IPS-18a (cell line): ENCODE data around the gene RBPJL.

Source experiments
- H3K27ac ChIP-seq: one replicate; pipeline ENCODE4 v1.5.1; 2013; ENCODE audit warnings: low read length
- H3K27me3 ChIP-seq: one replicate; pipeline ENCODE4 v1.6.1; 2013; ENCODE audit warnings: mild to moderate bottlenecking, low read length; ENCODE audit not compliant: control insufficient read depth, insufficient read depth
- H3K36me3 ChIP-seq: one replicate; pipeline ENCODE4 v1.6.1; 2013; ENCODE audit warnings: low read depth, low read length; ENCODE audit not compliant: control insufficient read depth
- H3K4me1 ChIP-seq: one replicate; pipeline ENCODE4 v1.6.1; 2013; ENCODE audit warnings: low read depth, low read length; ENCODE audit not compliant: control insufficient read depth
- H3K4me3 ChIP-seq: one replicate; pipeline ENCODE4 v1.5.1; 2013; ENCODE audit warnings: low read length
- H3K9ac ChIP-seq: one replicate; pipeline ENCODE4 v1.6.1; 2013; ENCODE audit warnings: mild to moderate bottlenecking, low read length, moderate library complexity
- H3K9me3 ChIP-seq: one replicate; pipeline ENCODE4 v1.6.1; 2013; ENCODE audit warnings: low read depth, low read length; ENCODE audit not compliant: control insufficient read depth

The RBPJL gene

DNA sequence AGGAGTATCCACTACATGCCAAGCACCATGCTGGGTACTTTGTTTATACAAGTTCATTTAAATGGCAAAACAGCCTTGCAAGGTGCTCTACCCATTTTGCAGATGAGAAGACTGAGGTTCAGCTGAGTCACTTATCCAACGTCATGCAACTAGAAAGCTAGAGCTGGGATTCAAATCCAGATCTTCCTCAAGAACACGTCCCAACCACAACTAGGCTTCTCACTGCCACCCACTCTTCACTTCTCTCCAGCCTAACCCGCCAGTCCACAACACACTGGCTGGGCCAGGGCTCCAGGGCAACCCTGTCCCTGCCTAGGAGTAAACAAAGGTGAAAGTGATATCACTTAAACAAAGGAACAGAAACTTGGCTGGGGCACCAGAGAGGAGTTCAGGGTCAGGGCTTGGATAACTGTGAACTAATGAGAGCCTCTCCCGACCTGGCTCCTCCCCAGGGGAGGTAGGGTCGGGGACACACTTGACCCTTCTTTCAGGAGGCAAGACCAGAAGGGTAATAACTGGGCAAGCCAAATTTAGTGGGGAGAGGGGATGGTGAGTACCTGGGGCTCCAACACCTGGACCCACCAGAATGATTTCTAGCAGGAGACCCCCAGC, 33.7 kb downstream of the RBPJL start:
- H3K9me3 ChIP-seq = no peaks in the 10 kb centered on the region
- peak overlapping the region; percentile 51 for H3K4me3 ChIP-seq
- H3K27ac ChIP-seq = peak overlapping the region; percentile 68
- no peaks in the 10 kb centered on the region for H3K27me3 ChIP-seq
- H3K4me1 ChIP-seq = peaks cover 67% of the 10 kb centered on the region
- H3K36me3 ChIP-seq = no peaks in the 10 kb centered on the region
- peak overlapping the region; percentile 25 for H3K9ac ChIP-seq

DNA sequence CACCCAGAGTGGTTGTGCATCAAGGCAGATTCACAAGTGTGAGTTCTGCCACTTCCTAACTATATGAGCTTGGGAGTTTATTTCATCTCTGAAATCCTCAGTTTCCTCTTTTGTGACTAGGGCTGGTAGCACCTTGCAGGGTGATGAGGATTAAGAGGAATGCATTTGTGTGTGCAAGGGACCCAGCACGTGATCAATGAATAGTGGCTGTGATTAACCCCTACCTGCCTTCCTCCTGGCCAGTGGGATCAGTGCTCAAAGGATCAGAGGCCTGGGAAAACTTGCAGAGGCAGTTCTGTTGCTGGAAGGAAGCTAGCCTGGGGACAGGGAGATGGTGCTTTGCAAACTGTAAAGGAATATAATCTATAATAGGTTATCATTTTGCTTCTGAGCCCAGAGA, 34.3 kb downstream of the RBPJL start:
- peaks cover 73% of the 10 kb centered on the region for H3K4me1 ChIP-seq
- H3K9ac ChIP-seq = peak overlapping the region; percentile 25
- H3K36me3 ChIP-seq = no peaks in the 10 kb centered on the region

DNA sequence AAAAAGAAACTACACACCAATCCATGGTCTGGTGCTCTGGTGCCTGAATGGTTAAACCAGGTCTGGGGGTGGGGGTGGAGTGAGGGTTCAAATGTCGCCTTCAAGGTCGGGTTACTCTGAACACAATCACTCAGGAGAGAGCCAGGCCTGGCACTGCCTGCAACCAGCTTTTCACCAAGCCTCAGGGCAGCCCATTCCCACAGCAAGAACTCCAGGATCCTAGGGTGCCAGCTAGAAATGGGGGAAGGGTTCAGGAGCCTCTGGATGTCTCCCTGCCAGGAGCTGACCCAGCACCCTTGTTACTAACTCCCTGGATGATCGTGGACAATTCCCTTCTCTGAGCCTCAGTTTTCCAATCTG, 34.9 kb downstream of the RBPJL start:
- Histone ChIP-seq H3K27me3 (no peaks in the 10 kb centered on the region), H3K36me3 (no peaks in the 10 kb centered on the region), H3K4me3 (peak overlapping the region; percentile 51), H3K27ac (peak overlapping the region; percentile 85), H3K4me1 (peaks cover 76% of the 10 kb centered on the region), H3K9ac (peak overlapping the region; percentile 64), H3K9me3 (no peaks in the 10 kb centered on the region)

More for the DNA sequence above, 34.3 kb downstream of the RBPJL start:
- Histone ChIP-seq H3K4me3 (peak overlapping the region; percentile 51), H3K27me3 (no peaks in the 10 kb centered on the region), H3K27ac (peak overlapping the region; percentile 68), H3K9me3 (no peaks in the 10 kb centered on the region)

- H3K36me3 ChIP-seq = no peaks in the 10 kb centered on the region
- peak overlapping the region; percentile 85 for H3K27ac ChIP-seq
- no peaks in the 10 kb centered on the region for H3K27me3 ChIP-seq
- peak overlapping the region; percentile 51 for H3K4me3 ChIP-seq
- H3K4me1 ChIP-seq = peaks cover 82% of the 10 kb centered on the region
- no peaks in the 10 kb centered on the region for H3K9me3 ChIP-seq
- H3K9ac ChIP-seq = peak overlapping the region; percentile 64
These were observed 35.6 kb downstream of the RBPJL start for GRCh38 chr20:45341939-45342854.

GRCh38 chr20:45342855-45343531, 36.4 kb downstream of the RBPJL start:
- H3K27ac ChIP-seq = peak overlapping the region; percentile 25
- peak overlapping the region; percentile 64 for H3K9ac ChIP-seq

GRCh38 chr20:45343532-45344167, 37.0 kb downstream of the RBPJL start:
- Histone ChIP-seq H3K36me3 (no peaks in the 10 kb centered on the region), H3K4me1 (peaks cover 74% of the 10 kb centered on the region), H3K27me3 (no peaks in the 10 kb centered on the region), H3K27ac (peak overlapping the region; percentile 4), H3K9me3 (no peaks in the 10 kb centered on the region), H3K9ac (peak overlapping the region; percentile 64), H3K4me3 (peak overlapping the region; percentile 51)

More at GRCh38 chr20:45342855-45343531, 36.4 kb downstream of the RBPJL start:
- no peaks in the 10 kb centered on the region for H3K27me3 ChIP-seq
- peak overlapping the region; percentile 51 for H3K4me3 ChIP-seq
- no peaks in the 10 kb centered on the region for H3K36me3 ChIP-seq
- H3K9me3 ChIP-seq = no peaks in the 10 kb centered on the region
- H3K4me1 ChIP-seq = peaks cover 80% of the 10 kb centered on the region

GRCh38 chr20:45344168-45344860, 37.7 kb downstream of the RBPJL start:
- Histone ChIP-seq H3K27me3 (no peaks in the 10 kb centered on the region), H3K27ac (no peak overlapping the region), H3K9me3 (no peaks in the 10 kb centered on the region), H3K36me3 (no peaks in the 10 kb centered on the region), H3K9ac (no peak overlapping the region), H3K4me3 (no peak overlapping the region), H3K4me1 (peaks cover 69% of the 10 kb centered on the region)

DNA sequence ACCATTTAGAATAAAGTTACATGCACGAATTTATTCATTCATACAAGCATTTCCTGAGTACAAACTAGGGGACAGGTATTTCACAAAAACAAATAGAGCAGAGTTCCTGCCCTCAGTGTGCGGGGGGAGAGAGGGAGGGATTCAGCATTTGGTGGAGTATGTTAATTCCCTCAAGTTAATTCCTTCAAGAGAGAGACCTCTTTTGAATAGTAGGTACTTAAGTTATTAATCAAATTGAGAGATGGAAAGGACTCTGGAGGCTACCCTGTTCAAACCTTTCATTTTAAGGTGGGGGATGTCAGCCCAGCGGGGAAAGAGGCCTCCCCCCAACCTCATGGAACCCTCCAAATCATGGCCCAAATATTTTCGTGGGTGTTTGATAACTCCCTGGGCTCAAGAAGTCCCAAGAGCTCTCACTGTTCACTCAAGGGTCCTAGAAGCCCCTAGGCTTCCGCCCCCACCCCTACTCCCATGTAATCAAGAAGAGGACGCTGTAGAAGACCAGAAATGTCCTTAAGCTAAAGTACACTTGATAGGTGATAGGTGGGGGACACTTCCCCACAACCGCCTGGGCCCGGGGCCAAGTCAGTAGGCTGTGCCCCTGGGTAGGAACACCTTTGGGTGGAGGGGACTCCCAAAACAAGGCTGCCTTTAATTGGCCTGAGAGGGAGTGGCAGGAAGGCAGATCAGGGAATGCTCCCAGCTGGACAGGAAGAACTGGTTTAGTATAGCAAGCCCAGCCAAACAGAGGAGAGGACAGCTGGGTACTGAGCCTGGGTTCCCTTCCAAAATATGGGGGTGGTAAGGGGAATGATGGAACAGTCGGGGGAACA, 38.7 kb downstream of the RBPJL start:
- Histone ChIP-seq H3K9me3 (no peaks in the 10 kb centered on the region), H3K9ac (no peak overlapping the region), H3K4me1 (peaks cover 66% of the 10 kb centered on the region), H3K36me3 (no peaks in the 10 kb centered on the region), H3K4me3 (no peak overlapping the region), H3K27ac (no peak overlapping the region), H3K27me3 (no peaks in the 10 kb centered on the region)

DNA sequence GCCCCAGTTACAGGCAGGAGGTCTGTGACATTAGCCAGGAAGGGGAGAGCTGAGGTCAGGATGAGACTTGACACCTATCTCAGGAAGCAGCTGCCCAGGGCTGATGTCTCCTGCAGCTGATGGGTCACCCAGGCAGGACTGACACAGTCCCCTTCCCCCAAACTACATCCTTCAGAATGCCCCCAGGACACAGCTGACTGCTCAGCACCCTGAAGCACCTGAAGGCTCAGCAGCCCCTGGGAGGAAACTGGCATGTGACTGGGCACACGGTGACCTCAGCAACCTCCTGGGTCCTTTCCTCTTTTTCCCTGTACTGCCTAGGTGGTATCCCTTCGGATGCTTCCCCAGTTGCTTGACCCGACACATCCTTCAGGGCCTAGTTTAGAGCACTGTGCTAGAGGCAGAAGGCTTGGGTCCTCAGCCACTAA, 39.7 kb downstream of the RBPJL start:
- H3K4me1 ChIP-seq = peaks cover 58% of the 10 kb centered on the region
- H3K27me3 ChIP-seq = no peaks in the 10 kb centered on the region
- peak overlapping the region; percentile 82 for H3K4me3 ChIP-seq
- no peaks in the 10 kb centered on the region for H3K36me3 ChIP-seq
- no peak overlapping the region for H3K9ac ChIP-seq
- H3K9me3 ChIP-seq = no peaks in the 10 kb centered on the region
- H3K27ac ChIP-seq = no peak overlapping the region

- H3K4me1 ChIP-seq = peaks cover 52% of the 10 kb centered on the region
- peak overlapping the region; percentile 82 for H3K4me3 ChIP-seq
- H3K27ac ChIP-seq = no peak overlapping the region
These were observed 40.2 kb downstream of the RBPJL start for GRCh38 chr20:45346851-45347250.

More at GRCh38 chr20:45346851-45347250, 40.2 kb downstream of the RBPJL start:
- H3K27me3 ChIP-seq = no peaks in the 10 kb centered on the region
- no peaks in the 10 kb centered on the region for H3K36me3 ChIP-seq
- H3K9ac ChIP-seq = peak overlapping the region; percentile 76
- no peaks in the 10 kb centered on the region for H3K9me3 ChIP-seq
